ENCODE results near the gene ABHD10.

DNA sequence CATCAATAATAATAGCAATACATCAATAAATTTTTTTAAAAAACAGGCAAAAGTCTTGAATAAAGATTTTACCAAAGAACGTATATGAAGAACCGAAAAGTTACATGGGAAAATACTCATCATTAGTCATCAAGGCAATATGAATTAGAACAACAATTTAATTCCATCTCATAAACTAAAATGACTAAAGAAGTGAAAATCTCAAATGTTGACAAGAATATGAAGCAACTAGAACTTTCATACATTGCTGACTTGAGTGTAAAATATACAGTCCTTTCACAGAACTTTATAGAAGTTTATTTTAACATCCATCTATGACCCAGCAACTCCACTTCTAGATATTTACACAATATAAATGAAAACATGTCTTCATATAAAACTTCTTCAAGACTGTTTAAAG, 35.3 kb upstream of the ABHD10 start:
- TF ChIP-seq, protein P1, sequence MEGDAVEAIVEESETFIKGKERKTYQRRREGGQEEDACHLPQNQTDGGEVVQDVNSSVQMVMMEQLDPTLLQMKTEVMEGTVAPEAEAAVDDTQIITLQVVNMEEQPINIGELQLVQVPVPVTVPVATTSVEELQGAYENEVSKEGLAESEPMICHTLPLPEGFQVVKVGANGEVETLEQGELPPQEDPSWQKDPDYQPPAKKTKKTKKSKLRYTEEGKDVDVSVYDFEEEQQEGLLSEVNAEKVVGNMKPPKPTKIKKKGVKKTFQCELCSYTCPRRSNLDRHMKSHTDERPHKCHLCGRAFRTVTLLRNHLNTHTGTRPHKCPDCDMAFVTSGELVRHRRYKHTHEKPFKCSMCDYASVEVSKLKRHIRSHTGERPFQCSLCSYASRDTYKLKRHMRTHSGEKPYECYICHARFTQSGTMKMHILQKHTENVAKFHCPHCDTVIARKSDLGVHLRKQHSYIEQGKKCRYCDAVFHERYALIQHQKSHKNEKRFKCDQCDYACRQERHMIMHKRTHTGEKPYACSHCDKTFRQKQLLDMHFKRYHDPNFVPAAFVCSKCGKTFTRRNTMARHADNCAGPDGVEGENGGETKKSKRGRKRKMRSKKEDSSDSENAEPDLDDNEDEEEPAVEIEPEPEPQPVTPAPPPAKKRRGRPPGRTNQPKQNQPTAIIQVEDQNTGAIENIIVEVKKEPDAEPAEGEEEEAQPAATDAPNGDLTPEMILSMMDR (IDR thresholded peaks at IDR 0.05; ENCODE audit: poor library complexity): no peak
- no peak for TF ChIP-seq EZH2 (IDR thresholded peaks at IDR 0.05; ENCODE audit: borderline replicate concordance)

Data from hepatocyte (in vitro differentiated cells).